K562 (cell line): ENCODE measurements around the gene ELAVL3. TPM values are rescaled to one million over a fixed set of nuclear protein-coding genes. Genes with fewer than 3 reads are reported as not detected.

Source experiments
- FOXK2 ChIP-seq, 2 experiments: fragments of 450-650 bp; IDR thresholded peaks in 1 of 2; conservative IDR thresholded peaks in 1 of 2; 2 replicates each; pipeline ENCODE4 v1.6.1; 2016; ENCODE audit warnings: low read depth in 2 of 2, mild to moderate bottlenecking in 1 of 2
- GTF3C2 ChIP-seq: IDR thresholded peaks from 3 replicates; pipeline ENCODE4 v1.6.1; 2011; ENCODE audit warnings: borderline replicate concordance, mild to moderate bottlenecking, moderate library complexity; ENCODE audit not compliant: insufficient read length; ENCODE audit errors: extremely low read depth
- HMG20A ChIP-seq: fragments of 450-650 bp; formaldehyde crosslinking; conservative IDR thresholded peaks from 2 replicates; pipeline ENCODE4 v1.4.0; 2020; ENCODE audit warnings: mild to moderate bottlenecking, mixed read lengths
- HOMEZ ChIP-seq: fragments of 250-450 bp; sonication (Bioruptor Pico); IDR thresholded peaks from 2 replicates; pipeline ENCODE4 v1.4.0; 2020; ENCODE audit warnings: mild to moderate bottlenecking, moderate library complexity
- PRDM10 ChIP-seq: fragments of 450-650 bp; IDR thresholded peaks from 2 replicates; pipeline ENCODE4 v1.6.1; 2018; ENCODE audit not compliant: partially characterized antibody
- RBM15 ChIP-seq: fragments of 200-400 bp; formaldehyde crosslinking; IDR thresholded peaks from 2 replicates; pipeline ENCODE4 v1.6.1; 2018; ENCODE audit warnings: mild to moderate bottlenecking, low read length, moderate library complexity; ENCODE audit not compliant: insufficient read depth
- SFPQ ChIP-seq: fragments of 200-400 bp; formaldehyde crosslinking; IDR thresholded peaks from 2 replicates; pipeline ENCODE4 v1.6.1; 2017; ENCODE audit warnings: mild to moderate bottlenecking, low read depth, low read length, moderate library complexity
- TAF15 ChIP-seq: fragments of 200-400 bp; formaldehyde crosslinking; IDR thresholded peaks from 2 replicates; pipeline ENCODE4 v1.6.1; 2017; ENCODE audit warnings: mild to moderate bottlenecking, low read depth, low read length, moderate library complexity
- polyA plus RNA-seq, 8 experiments: library from polyadenylated mRNA; depleted of rRNA in 4 of 8; stranded (reverse) in 5 of 8; unstranded in 3 of 8; fragments of >200 nt; fragmentation: Nextera tagmentation in 2 of 8; fragmentation: Illumina TruSeq in 1 of 8; extraction: Ambion mirVana in 2 of 8; extraction: Trizol in 1 of 8; gene quantifications; 2 replicates each; pipeline versions ENCODE4 v1.2.1 to v1.2.3, GENCODE V29; 2011 to 2014; ENCODE audit warnings: inconsistent platforms in 1 of 8, missing spikeins in 1 of 8
- total RNA-seq, 7 experiments: library from RNA; depleted of rRNA in 6 of 7; stranded (reverse); fragments of >200 nt in 6 of 7; fragmentation: Illumina TruSeq in 2 of 7; extraction: Trizol in 2 of 7; gene quantifications; 2 replicates each; pipeline versions ENCODE4 v1.2.1 to v1.2.3, GENCODE V29; 2011 to 2021; ENCODE audit warnings: low replicate concordance in 1 of 7

ELAVL3 gene
- total and polyA plus RNA-seq, 9 of the 15 experiments (the other 6 are each of a cell fraction or from before 2014, with no cell fraction given) = not detected

- TF ChIP-seq FOXK2 (conservative IDR thresholded peaks at IDR 0.05 in 1 of 2, IDR thresholded peaks at IDR 0.05 in 1 of 2; ENCODE audit: low read depth in 2 of 2) (no peak), GTF3C2 (no peak), TAF15 (no peak), RBM15 (no peak), PRDM10 (no peak), HOMEZ (CRISPR knock-in tag) (no peak), SFPQ (no peak), HMG20A (no peak)
These were observed 42.9 kb downstream of the ELAVL3 start (continued) for GRCh38 chr19:11437955-11438354.
